HG02588 (cell line): ENCODE measurements around the gene BEST3.

ENCODE experiments used
- ATAC-seq: cut with Tn5 transposase; IDR thresholded peaks from one replicate; pipeline ENCODE4 v1.9.1; 2021; ENCODE audit warnings: mild to moderate bottlenecking, moderate library complexity; ENCODE audit not compliant: unreplicated experiment

Gene BEST3

DNA sequence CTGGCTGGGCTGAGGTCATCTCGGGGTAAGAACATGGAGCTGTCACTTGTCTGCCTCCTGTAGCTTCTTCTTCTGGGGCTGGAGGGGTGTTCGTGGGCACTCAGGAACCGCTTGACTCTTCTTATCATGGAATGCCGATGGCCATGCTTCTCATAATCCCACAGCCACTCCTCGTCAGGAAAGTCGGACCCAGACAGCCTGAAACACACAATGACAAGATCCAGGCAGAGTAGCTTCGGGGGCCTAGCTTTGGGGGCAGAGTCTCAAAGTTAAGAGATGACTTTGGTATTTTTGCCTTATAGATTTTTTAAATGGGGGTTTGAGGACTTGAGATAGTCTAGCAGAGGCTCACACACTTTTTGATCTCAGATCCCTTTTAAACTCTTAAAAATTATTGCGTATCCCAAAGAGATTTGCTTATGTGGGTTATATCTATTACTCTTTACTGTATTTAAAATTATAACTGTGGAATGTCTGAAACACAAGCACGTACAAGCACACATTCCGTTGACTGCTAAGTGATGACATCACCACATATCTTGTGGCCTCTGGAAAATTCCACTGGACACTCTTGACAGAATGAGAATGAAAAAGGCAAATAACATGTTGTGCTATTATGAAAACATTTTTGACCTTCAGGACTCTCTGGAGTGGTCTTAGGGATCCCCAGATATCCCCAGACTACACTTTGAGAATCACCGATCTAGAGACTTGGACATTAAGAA is 43.3 kb downstream of the BEST3 start:
- no peak for ATAC-seq

DNA sequence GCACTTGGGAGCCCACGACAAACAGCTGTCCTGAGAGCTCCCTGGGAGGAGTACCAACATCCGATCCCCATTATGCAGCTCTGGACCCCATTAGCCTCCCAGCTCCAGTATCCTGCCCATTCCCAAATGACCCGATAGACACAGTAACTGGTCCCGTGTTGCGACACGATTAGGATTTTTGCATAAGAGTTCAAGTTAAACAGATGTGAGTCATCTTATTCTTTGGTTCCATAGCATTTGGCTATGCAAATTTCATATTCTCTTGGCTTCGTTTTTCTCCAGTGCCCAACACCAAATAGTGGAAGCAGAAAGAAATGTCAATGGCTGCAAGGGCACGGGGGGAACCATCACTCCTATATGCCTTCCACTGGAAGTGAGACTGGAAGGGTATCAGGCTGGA is 45.4 kb downstream of the BEST3 start:
- ATAC-seq, result no peak

DNA sequence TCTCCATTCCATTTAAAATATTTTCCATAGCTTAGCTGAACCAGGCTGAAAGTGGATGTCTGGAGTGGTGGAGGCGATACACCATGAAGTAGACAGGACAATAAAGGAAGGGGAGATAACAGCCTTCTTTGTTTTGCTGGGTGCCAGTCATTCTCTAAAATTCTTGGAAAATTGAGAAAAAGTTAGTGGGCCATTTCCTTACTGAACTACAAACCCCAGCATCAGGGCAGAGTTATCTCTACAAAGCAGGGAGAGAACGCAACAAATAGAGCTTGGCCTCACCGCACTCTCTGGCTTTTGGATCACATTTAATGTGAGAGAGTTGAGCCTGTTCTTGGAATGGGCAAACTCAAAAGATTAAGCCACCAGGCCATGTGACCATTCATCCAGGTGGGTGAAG is 47.2 kb downstream of the BEST3 start:
- no peak for ATAC-seq

GRCh38 chr12:69649529-69649928 is 49.6 kb downstream of the BEST3 start:
- no peak for ATAC-seq

DNA sequence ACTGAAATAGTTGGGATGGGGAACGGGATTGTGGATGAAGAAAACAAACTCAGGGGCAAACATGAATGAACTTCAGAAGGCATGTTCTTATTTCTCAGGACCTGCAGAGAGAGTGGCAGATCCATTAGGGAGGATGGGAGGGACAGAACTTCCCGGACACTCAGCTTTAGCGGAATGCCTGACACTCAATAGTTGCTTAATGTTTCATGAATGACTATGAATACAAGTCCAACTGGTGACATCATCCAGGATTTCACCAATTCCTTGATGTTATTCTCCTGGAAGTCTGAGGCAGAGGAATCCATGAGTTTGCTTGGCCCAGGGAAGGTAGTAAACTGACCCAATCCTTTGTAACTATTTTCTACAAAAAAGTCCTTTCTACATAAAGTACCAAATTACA is 50.6 kb downstream of the BEST3 start:
- no peak for ATAC-seq

- ATAC-seq, result no peak
These were observed 51.9 kb downstream of the BEST3 start for GRCh38 chr12:69647178-69647577.

- ATAC-seq, result no peak
These were observed 54.1 kb downstream of the BEST3 start for GRCh38 chr12:69645031-69645430.

GRCh38 chr12:69644511-69644910 is 54.6 kb downstream of the BEST3 start:
- no peak for ATAC-seq

DNA sequence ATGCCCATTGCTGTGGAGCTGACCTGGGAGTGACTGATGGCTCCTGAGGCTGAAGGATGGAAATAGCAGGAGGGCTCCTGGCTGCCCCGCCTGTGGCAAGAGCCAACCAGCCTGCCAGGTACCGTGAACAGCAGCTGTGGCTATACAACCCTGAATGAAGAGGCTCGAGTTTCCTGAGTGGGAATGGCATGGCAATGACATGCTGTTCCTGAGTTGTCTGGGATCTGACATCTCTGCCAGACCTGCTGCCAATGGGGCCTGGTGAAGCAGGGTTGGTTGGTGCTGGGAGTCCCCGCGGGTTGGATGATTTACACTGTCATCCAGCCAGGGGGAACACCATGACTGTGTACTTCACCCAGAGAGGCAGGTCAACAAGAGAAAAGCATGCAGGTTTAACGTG is 56.6 kb downstream of the BEST3 start:
- no peak for ATAC-seq

DNA sequence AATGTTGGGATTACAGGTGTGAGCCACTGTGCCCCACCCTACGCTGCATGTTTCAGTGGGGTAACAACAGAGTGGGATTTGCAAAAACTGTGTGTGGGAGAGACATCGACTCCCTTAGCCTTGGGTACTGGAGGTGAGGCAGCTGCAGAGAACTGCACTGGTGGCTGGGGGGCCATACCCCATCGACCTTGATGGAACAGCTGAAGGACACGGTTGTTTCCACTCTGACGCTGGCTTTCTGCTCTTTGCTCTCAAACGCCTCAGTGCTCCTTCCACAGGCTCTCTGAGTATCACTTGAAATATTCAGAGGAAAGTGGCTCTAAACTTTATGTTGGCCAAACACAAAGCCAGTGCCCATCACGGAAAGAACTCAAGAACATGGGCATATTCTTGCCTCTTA is 57.6 kb downstream of the BEST3 start:
- no peak for ATAC-seq

GRCh38 chr12:69639400-69640016 is 59.6 kb downstream of the BEST3 start:
- peak; percentile 91 for ATAC-seq

GRCh38 chr12:69633061-69633460 is 66.0 kb downstream of the BEST3 start:
- ATAC-seq, result no peak

DNA sequence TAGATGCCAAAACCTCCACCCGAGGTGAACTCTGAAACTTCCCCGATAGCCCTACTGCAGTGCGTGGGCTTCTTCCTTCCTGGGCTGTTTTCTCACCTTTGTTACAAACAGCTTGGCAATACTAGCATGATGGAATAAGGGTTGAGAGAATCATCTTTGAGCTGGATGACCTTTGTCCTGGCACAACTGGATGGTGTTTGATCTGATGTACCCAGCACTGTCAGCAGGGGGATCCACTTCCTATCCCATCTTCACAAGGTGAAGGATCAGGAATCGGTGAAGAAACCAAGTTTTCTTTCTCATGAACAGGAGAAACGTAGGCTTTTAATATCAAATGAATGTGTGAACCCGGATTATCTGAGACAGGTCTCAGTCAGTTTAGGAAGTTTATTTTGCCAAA is 68.9 kb downstream of the BEST3 start:
- no peak for ATAC-seq

DNA sequence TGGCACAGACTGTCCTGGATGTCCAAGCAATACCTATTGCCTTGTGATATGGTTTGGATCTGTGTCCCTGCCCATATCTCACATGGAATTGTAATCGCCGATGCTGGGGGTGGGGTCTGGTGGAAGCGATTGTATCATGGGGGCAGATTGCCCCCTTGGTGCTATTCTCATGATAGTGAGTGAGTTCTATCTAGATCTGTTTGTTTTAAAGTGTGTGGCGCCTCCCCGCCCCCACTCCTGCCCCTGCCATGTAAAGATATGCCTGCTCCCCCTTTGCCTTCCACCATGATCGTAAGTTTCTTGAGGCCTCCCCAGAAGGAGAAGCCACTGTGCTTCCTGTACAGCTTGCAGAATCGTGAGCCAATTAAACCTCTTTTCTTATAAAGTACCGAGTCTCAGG is 71.6 kb downstream of the BEST3 start:
- ATAC-seq, result no peak

GRCh38 chr12:69623970-69624369 is 75.1 kb downstream of the BEST3 start:
- no peak for ATAC-seq

DNA sequence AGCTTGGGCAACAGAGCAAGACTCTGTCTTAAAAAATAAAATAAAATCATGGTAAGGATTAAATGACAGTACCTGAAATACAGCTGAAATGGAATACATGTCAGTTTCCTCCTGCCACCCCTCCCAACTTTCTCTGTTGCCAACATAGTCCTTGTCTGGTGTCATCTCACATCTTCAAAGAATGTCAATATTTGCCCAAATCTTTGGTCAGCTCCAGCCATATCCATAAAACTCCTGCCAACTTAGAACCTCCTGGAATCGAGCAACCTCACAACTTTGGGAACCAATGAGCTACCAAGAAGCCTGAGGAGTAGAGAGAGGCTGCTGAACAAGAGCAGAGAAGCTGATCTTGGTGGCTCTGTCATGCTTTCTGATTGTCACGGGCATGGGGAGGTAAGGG is 77.6 kb downstream of the BEST3 start:
- no peak for ATAC-seq

DNA sequence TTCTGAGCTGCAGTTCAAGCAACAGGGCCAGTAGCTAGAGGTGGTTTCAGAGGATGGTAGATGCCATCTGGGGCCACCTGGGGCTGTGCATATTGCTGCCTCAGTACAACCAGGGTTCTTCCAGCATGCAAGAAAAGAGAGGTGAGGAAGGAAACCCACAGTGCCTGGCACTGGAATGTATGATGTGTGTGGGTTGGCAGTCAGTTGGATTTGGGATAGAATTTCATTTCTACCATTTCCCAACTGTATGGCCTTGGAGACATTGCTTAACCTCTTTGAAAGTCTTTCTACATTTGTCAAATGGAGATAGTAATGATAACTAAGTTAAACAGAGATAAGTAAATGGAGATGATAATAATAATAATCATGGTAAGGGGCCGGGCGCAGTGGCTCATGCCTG is 78.2 kb downstream of the BEST3 start:
- no peak for ATAC-seq

DNA sequence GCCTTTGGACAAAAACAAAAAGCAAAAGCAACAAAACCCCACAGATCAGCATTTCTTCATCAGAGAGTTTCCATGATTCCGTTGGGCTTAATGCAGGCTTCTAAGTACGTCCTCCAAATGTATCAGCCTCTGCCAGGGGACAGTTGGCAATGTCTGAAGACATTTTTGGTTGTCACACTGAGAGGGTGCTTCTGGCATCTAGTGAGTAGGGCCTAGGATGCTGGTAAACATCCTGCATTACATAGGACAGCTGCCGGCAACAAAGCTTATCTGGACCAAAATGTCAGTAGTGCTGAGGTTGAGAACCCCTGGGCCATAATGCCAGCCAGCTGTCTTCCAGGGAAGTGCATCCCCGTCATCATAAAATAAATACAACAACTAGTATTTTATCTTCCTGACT is 79.0 kb downstream of the BEST3 start:
- ATAC-seq, result no peak

DNA sequence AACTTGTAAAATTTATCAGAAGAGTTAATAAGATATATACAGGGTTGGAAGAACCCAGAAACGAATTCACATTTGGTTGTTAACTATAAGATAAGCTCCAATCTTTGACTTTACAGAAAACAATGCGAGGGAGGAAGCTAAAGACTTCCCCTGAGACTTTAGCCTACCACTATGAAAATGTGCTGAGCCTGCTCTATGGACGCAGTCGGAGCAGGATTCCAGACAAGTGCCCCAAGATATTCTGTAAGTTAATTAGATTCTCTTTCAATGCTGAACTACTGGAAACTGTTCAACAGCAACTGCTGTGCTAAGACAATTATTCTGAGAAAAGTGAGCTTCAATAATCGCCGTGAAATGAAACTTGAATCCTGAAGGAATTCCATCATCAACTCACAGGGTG is 80.1 kb downstream of the BEST3 start:
- ATAC-seq, result no peak

DNA sequence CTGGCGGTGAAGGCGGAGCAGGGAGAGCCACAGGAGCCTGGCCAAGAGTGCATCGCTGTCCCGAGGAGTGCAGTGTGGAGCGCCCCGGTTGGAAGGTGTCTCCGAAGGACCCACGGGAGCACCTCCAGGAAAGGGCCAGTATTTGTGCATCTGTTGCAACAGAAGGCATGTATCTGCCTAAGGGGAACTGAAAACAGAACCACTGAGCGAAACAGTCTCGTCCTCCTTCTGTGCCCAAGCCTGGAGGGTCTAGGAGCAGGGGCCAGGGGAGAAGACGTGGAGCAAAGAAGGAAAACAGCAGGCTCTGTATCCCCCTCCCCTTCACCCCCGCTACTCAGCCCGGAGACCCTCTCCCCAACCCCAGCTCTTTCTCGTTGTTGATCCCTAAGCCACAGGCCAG is 83.1 kb downstream of the BEST3 start:
- ATAC-seq, result no peak

- no peak for ATAC-seq
These were observed 85.8 kb downstream of the BEST3 start for GRCh38 chr12:69613351-69613750.

GRCh38 chr12:69610729-69611128 is 88.4 kb downstream of the BEST3 start, which contains the start of gene LRRC10:
Gene LRRC10 (minus strand): TSS chr12:69610907. CDS start chr12:69610838, 69 bp downstream.
- no peak for ATAC-seq

- no peak for ATAC-seq
These were observed 89.0 kb downstream of the BEST3 start for GRCh38 chr12:69610126-69610525.
